HCT116 (cell line): Measurements from ENCODE around the gene CCND1.

Experiments used
- CTCF ChIP-seq, 3 experiments: fragments of 200-600 bp in 1 of 3; sonication (generic) in 1 of 3; IDR thresholded peaks in 2 of 3; conservative IDR thresholded peaks in 1 of 3; 2 replicates each; pipeline ENCODE4 v1.5.1; 2012 to 2017; ENCODE audit warnings: low read depth in 2 of 3, low read length in 2 of 3, antibody characterized with exemption in 1 of 3, borderline replicate concordance in 1 of 3, control low read depth in 1 of 3, mild to moderate bottlenecking in 1 of 3, mixed read lengths in 1 of 3, mixed run types in 1 of 3, moderate library complexity in 1 of 3; ENCODE audit not compliant: insufficient read depth in 1 of 3
- EZH2 ChIP-seq: fragments of 200-600 bp; sonication (generic); IDR thresholded peaks from 2 replicates; pipeline ENCODE4 v1.6.1; 2017; ENCODE audit warnings: antibody characterized with exemption, mixed run types
- POLR2A ChIP-seq: IDR thresholded peaks from 2 replicates; pipeline ENCODE4 v1.7.0; 2011; ENCODE audit warnings: borderline replicate concordance; ENCODE audit not compliant: insufficient read depth, insufficient read length; ENCODE audit errors: extremely low read depth
- POLR2AphosphoS5 ChIP-seq: IDR thresholded peaks from 2 replicates; pipeline ENCODE4 v1.6.1; 2011; ENCODE audit warnings: mild to moderate bottlenecking, low read depth, low read length, moderate library complexity
- RAD21 ChIP-seq: IDR thresholded peaks from 2 replicates; pipeline ENCODE4 v1.6.1; 2012; ENCODE audit warnings: low read depth, mild to moderate bottlenecking

GRCh38 chr11:69645801-69646492 lies 5.0 kb downstream of the CCND1 start:
- TF ChIP-seq CTCF (IDR thresholded peaks at IDR 0.05 in 2 of 3, conservative IDR thresholded peaks at IDR 0.05 in 1 of 3; ENCODE audit: borderline replicate concordance in 1 of 3, insufficient read depth in 1 of 3, low read depth in 2 of 3, low read length in 2 of 3): no peak
- TF ChIP-seq POLR2AphosphoS5: peak; percentile 27; the same call in 1 of the 2 replicates
- no peak for TF ChIP-seq EZH2
- no peak for TF ChIP-seq POLR2A
- TF ChIP-seq RAD21: no peak
